NT2/D1 (cell line): ENCODE results near the gene EDA.

Experiments
- DNase-seq: peaks from one replicate; pipeline ENCODE4 v3.0.0-alpha.2; 2011; ENCODE audit warnings: low read depth, low spot score
- H3K27me3 ChIP-seq: 2 replicates; pipeline ENCODE4 v1.6.0; 2011; ENCODE audit warnings: mild to moderate bottlenecking; ENCODE audit not compliant: insufficient read length, insufficient read depth
- H3K36me3 ChIP-seq: 2 replicates; pipeline ENCODE4 v1.6.1; 2011; ENCODE audit warnings: mild to moderate bottlenecking, low read length, mixed read lengths; ENCODE audit not compliant: insufficient read depth, insufficient read length
- H3K4me1 ChIP-seq: 2 replicates; pipeline ENCODE4 v1.5.1; 2011; ENCODE audit not compliant: insufficient read depth, insufficient read length
- H3K4me3 ChIP-seq: 2 replicates; pipeline ENCODE4 v1.5.1; 2011; ENCODE audit warnings: low read depth; ENCODE audit not compliant: insufficient read length
- H3K9ac ChIP-seq: 2 replicates; pipeline ENCODE4 v1.6.0; 2011; ENCODE audit warnings: low read depth; ENCODE audit not compliant: insufficient read length
- H3K9me3 ChIP-seq: 2 replicates; pipeline ENCODE4 v1.5.1; 2011; ENCODE audit warnings: mild to moderate bottlenecking, low read length; ENCODE audit not compliant: insufficient read depth
- SUZ12 ChIP-seq: IDR thresholded peaks from 2 replicates; pipeline ENCODE4 v1.6.1; 2011; ENCODE audit not compliant: insufficient read length, insufficient read depth; ENCODE audit errors: extremely low read depth
- YY1 ChIP-seq: IDR thresholded peaks from 2 replicates; pipeline ENCODE4 v1.6.1; 2011; ENCODE audit not compliant: insufficient read length, insufficient read depth
- ZNF274 ChIP-seq: IDR thresholded peaks from 2 replicates; pipeline ENCODE4 v1.6.1; 2011; ENCODE audit warnings: mild to moderate bottlenecking, low read depth, low read length

EDA gene

DNA sequence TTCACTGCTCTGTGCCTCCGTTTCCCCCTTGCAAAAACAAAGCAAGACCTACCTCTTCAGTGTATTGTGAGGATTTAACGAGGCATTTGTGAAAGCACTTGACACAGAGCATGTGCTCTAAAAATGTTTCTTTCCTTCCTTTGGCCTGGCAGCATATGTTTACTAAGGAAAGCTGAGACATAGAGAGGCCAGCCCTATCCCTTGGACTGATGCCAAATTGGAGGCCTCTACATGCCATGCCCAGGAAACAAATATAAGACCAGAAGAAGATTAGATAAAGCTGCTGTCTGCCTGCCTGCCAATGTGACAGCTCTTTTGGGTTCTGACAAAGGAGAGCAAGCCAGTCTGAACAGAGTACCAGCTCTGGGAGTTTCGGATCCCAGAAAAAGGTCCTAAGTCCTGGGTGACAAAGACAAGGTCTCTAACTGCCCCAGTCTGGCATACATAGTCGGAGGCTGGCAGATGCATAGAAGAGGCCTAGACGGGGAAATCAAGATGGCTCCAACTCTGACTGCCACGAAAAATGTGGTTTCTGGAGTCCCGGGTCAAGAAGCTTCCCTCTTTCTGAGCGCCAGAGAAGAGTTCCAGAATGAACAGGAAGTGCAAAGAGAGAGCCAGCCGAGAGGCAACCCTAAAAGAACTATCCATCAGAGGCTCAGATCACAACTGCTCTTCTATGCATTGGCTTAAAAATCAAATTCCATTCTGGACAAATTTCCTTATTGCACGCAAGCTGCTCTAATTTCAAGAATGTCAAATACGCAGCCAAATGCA, 472.1 kb downstream of the EDA start:
- Histone ChIP-seq H3K4me1 (no peaks in the 10 kb centered on the region), H3K36me3 (no peaks in the 10 kb centered on the region), H3K9me3 (no peaks in the 10 kb centered on the region), H3K4me3 (no peak overlapping the region), H3K27me3 (no peaks in the 10 kb centered on the region), H3K9ac (no peak overlapping the region)
- TF ChIP-seq ZNF274 (no peak), SUZ12 (no peak), YY1 (no peak)
- no peak for DNase-seq

- H3K27me3 ChIP-seq, result no peaks in the 10 kb centered on the region
- H3K4me1 ChIP-seq, result no peaks in the 10 kb centered on the region
- no peak overlapping the region for H3K4me3 ChIP-seq
- no peak for DNase-seq
- no peaks in the 10 kb centered on the region for H3K36me3 ChIP-seq
- no peak overlapping the region for H3K9ac ChIP-seq
- H3K9me3 ChIP-seq, result no peaks in the 10 kb centered on the region
- TF ChIP-seq YY1 (no peak), SUZ12 (no peak), ZNF274 (no peak)
These were observed 472.8 kb downstream of the EDA start for GRCh38 chrX:70088751-70089150.
